ENCODE data around the gene ASPA.
"Not testable (repeated sequence)": the region's sequence is repeated elsewhere in the genome, so short reads cannot be mapped to it uniquely, and the experiment has no call there.

The ASPA gene

GRCh38 chr17:3510090-3510489, 34.3 kb downstream of the ASPA start:
- DNase-seq = no peak

GRCh38 chr17:3511852-3512504, 36.2 kb downstream of the ASPA start:
- DNase-seq = no peak

GRCh38 chr17:3512505-3513171, 36.8 kb downstream of the ASPA start:
- DNase-seq = no peak

DNA sequence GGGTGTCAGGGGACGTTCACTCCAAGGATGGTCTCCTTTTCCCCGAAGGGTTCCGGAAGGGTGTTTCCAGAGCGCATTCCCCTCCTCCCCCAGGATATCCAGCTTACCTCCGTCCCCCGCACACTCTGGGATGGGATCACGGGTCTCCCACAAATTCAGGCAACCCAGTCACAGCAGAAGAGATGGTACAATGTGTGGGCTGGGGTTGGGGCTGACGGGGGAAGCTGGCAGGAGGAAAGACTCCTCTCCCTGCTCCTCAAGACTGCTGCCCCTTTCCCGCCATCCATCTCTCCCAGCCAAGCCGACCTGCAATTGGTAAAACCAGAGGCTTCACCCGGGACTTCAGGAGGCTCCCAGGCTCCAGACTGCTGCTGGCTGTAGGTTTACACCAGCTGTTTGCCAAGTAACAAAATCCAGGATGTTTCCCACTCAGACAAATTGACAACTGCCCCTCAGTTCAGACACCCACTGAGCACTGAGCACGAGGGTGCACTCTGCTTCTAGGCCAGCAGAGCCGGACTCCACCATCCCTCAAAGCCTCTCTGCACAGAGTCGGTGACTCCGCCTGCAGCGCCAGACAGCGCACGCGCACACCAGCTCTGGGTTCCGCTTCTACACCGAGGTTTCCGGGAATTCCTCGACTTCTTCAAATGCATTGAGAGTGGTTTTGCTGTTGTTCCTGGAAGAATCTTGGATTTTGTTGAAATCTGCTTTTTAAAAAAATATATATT, 37.7 kb downstream of the ASPA start:
- no peak for DNase-seq

GRCh38 chr17:3514167-3514566, 38.4 kb downstream of the ASPA start:
- DNase-seq = not testable (repeated sequence)

GRCh38 chr17:3514873-3515272, 39.1 kb downstream of the ASPA start:
- no peak for DNase-seq

GRCh38 chr17:3519472-3519871, 43.7 kb downstream of the ASPA start:
- not testable (repeated sequence) for DNase-seq

DNA sequence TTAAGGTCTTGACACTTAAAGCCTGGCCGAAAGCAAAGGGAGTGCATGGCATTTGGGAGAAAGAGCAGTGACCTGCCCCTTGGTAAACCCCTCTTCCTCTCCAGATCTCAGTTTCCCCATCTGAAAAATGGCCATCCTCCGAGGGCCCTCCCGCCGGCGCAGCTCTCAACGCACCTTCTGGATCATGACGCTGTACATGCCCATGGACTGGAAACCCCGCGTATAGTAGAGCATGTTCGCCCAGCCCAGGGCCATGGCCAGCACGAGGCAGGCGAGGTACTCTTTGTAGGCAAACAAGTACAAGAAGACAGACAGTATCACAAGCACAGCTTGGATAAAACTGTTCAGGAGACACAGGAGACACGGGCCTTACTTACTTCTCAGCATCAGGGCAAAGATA, 48.2 kb downstream of the ASPA start:
- no peak for DNase-seq

DNA sequence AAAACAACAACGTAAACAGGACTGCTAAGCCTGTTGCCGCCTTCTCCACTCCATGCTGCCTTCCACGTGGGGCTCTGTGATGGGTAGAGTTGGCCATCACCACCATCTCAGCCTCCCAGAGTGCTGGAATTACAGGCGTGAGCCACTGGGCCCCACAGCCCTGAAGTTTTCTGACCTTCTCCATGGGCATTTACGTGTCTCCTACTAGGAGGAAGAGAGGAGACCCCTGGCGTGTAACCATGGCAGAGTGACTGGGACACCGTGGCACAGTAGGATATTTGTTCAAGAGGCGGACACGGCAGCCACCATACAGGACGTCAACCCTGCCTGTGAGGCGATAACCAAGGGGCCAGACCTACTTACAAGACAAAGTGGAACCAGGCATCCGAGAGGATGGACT, 50.7 kb downstream of the ASPA start:
- DNase-seq = no peak

- no peak for DNase-seq
Observed at GRCh38 chr17:3526971-3527370, 51.2 kb downstream of the ASPA start.

- no peak for DNase-seq
Observed at GRCh38 chr17:3527468-3527867, 51.7 kb downstream of the ASPA start.

- no peak for DNase-seq
Observed at GRCh38 chr17:3527896-3528295, 52.1 kb downstream of the ASPA start.

GRCh38 chr17:3528403-3528851, 52.6 kb downstream of the ASPA start:
- DNase-seq = no peak

DNA sequence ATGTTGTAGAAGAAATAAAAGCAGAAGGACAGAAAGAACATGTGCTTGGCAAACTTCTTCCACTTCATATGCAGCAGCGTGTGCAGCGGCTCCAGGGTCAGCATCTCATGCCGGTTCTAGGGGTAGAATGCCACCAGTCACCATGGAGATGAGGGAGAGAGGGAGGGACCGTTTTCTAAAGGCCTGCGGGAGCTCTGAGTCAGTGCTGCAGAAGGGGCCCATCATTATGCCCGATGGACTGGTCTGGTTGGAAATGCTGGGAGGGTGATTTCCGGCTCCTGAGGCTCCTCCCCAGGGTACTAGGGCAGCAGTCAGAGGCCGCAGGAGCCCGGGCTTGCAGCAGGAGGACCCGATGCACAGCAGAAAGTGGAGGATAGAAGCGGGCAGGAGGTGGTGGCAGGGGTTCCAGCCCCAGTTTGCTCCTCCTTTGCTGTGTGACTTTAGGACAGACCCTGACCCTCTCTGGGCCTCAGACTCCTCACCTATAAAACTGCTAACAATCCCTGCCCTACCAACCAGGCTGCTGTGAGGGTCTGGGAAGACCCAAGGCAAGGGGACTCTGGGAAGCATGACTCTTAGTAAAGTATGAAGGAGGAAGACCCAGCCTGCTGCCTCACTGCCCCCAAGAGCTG, 53.2 kb downstream of the ASPA start:
- DNase-seq = no peak

DNA sequence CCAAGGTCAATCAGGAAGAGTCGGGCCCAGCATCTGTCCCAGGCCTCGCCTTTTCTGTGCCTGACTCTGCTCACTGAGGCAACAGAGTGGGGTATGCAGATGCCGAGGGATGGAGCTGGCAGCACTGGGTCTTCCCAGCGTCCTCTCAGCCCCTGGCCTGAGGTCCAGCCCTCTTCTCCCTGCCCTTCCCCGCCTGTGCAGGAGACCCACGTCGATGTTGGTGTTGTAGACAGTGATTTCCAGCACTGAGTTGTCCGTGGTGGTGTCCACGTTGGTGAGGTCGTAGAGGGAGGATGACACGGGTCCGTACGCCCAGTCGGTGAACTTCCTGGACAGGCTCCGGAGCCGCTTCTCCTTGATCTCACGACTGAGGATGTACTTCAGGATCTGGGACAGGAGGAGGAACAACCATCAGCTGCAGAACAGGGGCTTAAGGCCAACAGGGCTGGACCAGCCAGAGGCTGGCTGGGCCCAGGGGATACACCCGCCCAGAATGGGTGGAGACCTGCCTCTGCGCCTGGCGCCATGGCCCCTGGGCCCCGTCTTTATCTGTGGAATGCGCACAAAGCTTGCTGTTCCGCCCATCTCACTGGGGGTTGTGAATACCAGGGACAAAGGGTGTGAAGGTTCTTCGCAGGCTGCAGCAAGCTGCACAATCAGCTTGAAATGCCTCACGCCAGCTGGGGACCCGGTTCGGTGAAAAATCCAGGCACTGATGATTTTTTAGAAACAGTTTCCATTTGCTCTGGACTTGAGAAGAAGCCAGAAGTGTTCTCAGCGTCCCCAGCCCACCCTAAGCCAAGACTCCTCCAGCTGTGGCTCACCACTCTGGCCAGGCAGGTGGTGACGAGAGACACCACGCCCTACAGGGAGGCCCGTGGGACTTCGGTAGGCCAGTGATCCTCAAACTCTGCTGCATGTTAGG, 54.3 kb downstream of the ASPA start:
- no peak for DNase-seq

DNA sequence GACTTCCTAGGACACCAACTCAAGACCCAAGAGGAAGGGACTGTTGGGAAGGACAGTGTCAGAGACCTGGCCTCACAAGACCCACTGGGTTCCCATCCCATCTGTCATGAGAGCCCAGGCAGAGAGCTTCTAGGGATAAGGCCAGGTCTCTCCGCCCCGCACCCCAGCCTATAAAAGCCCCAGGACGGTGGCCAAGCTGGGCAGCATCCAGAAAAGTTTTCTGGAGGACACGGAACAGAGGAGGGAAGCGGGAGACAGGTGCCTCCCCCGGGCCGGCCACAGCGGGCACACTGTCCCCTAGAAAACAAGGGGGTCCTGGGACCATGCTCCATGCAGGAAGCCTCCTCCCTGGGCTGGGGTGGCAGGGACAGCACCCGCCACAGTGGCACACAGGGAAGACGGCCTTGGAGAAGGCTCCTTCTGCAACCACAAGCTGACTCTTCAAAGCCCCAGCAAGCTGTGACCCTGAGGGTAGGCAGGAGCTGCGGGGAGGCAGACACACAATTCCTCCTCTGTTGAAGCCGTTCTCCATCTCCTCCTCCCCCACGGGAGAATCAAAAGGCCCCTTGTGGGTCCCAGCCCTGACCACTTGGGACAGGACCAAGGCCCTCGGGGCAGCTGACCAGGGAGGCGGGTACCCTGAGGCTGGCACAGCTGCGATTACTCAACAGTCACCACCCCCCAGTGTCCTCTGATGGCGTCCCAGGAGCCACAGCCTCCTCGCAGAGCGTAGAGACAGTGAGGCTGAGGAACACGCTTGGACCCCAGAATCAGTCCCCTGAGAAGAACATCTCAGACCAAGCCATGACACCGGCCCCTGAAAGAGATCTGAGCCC, 55.7 kb downstream of the ASPA start:
- DNase-seq = no peak

DNA sequence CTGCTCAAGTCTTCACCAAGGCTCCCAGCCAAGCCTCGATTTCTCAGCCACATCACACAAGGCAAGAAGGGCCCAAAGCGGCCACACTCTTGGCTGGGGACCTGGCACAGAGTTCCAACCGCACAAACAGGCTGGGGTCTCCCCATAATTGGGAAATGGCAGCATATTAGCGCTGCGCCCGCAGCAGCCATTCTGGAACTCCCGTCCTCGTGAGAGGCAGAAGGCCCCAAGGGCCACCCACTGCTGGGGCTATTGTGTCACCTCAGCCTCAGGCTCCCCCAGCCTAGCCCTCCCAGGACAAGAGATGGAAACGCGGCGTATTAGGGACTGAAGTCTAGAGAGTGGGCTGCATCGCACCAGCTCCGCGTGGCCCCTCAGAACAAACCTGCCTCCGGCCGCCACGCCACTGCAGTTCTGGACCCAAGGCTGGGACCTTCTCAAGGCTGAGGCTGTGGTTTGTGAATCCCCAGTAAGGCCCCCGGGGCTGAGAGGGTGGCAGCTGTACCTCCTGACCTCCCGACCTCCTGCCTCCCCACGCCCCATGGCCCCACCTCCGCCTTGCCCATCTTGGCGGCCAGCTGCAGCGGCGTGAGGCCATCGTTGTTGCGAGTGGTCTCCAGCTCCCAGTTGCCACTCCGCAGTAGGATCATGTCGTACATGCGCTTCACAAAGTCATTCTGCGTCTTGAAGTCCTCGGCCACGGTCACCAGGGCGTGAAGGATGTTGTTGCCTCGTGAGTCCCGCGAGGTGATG, 56.5 kb downstream of the ASPA start:
- no peak for DNase-seq

DNA sequence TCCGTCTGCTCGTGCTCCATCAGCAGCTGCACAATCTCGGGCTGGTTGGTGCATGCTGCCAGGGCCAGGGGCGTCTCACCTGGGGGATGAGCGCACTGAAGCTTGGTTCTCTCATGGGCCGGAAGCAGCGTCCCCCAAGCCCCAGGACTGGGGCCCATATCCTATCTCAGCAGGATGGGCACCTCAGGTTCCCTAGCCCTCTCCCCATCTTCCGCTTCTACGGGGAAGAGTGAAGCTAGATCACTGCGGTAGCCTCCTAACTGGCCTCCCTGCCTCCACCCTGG, 57.0 kb downstream of the ASPA start:
- DNase-seq = no peak

DNA sequence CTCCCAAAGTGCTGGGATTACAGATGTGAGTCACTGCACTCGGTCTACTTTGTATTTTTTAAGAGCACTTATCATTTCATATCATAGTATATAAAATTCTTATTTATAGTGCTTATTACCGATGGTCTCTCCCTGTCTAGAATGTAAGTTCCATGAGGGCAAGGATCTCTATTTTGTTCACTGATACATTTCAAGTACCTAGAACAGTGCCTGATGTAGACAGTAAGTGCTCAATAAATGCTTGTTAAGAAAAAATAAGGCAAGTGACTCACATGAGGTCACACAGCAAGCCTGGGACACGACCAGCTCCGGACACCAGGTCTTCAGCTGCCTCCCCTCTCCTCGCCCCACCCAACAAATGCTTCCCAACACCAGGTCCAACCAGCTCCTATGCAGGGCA, 58.0 kb downstream of the ASPA start:
- DNase-seq = no peak

DNA sequence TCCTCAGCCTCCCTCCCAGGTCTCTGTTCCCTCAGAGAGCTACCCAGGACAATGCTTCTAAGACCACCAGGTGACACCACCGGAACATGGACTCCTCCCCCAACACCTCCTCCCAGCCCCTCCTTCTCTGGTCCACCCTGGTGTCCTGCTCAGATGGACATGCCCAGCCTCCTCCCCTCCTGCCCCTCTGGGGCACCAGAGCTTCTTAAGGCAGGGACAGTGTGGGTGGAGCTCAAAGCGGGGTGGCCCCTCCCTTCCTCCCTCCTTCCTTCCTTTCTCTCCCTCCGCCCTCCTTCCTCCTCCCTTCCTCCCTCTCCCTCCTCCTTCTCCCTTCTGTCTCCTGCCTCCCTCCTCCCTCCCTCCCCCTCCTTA, 59.1 kb downstream of the ASPA start:
- no peak for DNase-seq
